GM18505 (cell line): ENCODE data around the gene NGF.

Experiments
- ATAC-seq: cut with Tn5 transposase; IDR thresholded peaks from one replicate; pipeline ENCODE4 v1.9.1; 2021; ENCODE audit not compliant: unreplicated experiment
- POLR2A ChIP-seq: IDR thresholded peaks from 4 replicates; pipeline ENCODE4 v1.6.1; 2011; ENCODE audit warnings: borderline replicate concordance; ENCODE audit not compliant: insufficient read depth, insufficient read length; ENCODE audit errors: extremely low read depth

NGF gene

DNA sequence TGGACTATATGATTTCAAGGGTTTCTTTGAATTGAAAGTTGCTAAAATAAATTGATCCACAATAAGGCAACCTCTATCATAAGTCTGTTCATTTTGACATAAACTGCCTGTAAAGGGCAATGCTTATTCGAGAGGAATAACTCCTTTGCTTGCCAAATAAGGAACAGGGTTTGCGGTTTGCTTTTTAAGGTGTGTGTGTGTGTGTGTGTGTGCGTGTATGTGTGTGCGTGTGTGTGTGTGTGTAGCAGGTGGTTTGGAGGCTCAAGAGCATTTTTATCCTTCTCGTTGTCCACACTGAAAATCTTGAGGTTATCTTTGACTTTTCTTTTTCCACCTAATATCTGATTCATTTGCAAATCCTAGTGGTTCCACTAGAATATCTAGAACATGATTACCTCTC lies 13.1 kb upstream of the NGF start:
- no peak for ATAC-seq
- TF ChIP-seq POLR2A, result no peak

DNA sequence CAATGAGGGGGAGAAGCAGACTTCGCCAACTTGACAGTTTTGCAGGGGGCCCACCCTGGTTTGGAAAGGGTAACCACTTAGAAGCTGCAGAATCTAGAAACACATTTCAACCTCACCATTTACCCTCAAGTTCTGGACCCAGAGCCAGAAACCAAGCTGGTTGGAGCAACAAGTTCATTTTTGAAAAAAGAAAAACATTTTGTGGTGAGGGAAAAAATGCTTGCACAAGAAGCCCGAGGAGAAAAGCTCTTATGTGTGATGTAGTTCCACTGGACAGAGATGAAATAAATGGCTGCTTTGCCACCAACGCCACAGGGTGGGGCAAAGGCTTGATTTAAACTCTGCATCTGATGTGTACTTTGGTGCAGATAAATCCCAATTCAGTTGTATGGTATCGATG lies 10.6 kb upstream of the NGF start:
- ATAC-seq, result no peak
- no peak for TF ChIP-seq POLR2A

DNA sequence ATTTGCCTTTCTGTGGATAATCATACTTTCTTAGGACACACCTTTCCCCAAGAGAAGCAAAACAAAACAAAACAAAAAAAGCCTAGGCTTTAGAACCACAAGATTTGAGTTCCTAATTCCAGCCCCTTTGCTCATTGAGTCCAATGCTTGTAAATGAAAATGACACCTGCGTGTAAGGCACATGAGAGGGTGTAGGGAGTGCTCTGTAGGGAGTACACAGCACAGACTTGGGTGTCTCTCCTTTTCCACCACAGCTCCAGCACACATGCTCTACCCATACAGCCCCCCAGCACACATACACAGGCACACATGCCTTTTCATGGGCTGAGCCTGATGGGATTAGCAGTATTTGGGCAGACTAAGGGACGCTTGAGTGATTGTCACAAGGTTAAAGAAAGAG lies 9.2 kb upstream of the NGF start:
- no peak for TF ChIP-seq POLR2A
- ATAC-seq, result no peak

DNA sequence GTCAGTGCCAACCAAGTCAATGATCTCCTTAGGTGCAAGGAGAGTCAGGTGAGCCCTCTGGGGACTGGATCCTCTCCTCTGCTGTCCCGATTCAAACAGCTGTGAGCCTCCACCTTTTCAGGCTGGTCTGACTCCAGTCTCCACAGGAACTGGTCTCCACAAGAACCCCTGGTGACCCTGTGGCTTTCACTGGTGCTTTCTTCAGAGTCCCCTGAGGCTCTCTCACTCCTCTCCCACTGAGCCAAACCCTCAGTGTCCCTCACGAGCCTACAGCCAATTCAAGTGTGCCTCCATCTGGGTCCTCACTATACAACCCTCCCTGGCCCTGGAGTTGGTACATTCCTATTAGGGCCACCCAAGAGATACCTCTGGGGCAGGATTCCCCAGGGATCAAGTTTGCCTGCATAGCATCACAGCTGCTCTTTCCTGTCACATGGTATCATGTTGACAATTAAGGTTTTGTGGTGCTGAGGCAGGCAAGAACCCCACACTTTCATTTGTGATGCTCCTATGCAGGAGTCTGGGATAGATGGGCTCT lies 5.2 kb upstream of the NGF start:
- no peak for ATAC-seq
- TF ChIP-seq POLR2A, result no peak

DNA sequence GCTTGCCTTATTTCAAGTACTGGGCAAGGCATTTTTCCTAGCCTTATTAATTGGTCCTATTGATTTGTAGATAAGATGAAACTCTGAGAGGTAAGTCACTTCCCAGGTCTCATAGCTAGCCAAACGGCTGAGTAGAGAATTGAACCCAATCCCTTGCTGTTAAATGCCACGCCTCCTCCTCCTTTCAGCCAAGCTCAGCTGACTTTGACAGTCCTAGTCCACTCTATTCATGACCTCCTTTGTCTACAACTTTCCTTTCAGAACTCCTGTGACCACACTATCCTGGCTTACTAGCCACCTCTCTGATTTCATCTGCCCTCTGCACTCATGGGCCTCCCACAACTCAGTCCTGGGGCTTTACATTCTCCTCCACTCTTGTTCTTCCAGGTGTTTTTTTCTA lies 3.9 kb upstream of the NGF start:
- no peak for TF ChIP-seq POLR2A
- ATAC-seq, result no peak

DNA sequence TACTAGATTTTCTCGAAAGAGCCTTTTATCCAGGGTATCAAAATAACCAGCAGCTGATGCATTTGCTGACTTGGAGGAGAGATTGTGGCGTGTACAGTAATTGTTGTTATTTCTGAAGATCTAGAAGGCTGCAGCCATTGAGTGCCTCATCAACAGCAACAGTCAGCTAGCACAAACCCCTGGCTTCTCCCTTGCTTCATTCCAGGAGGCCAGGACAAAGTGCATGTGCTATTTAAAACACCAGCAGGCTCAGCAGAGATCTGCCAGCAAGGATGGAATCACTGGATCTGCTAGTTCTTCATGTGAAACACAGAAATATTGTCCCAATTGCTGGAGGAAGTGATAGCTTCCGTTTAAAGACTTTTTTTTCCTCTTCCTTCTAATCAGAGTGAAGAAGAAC lies 2.8 kb upstream of the NGF start:
- TF ChIP-seq POLR2A, result no peak
- ATAC-seq, result no peak

DNA sequence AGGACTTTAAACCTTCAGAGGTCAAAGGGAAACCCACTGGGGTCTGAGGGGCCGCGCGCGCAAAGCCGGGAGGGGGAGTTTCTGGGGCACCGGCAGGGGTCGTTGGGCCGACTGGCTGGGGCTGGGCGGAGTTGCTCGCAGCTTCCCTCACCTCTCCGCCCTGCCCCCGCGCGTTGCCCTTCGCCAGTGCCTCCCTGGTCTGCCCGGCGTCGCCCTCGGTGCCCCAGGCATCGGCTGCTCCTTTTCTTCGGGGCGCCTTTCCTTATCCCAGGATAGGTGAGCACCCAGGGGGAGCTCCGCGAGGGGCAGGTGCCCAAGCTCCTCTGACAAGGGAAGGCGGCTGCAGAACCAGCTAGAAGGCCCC lies 390 bp upstream of the NGF start:
- ATAC-seq, result no peak
- no peak for TF ChIP-seq POLR2A

DNA sequence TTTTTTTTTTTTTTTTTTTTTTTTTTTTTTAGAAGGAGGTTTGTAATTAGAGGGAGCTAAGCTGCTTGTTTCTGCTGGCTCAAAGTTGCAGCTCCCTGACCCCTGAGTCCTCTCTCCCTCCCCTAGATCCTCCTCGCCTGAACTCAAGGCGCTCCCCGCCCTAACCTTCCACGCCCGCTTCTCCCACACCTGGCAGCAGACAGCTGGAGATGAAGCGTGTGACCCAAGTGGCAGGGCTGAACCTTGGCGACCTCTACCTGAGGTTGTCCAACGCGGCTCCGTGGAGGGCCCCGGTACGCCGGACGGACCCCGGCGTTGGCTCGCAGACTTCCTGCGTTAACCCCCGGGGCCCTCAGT lies 795 bp downstream of the NGF start:
- TF ChIP-seq POLR2A, result no peak
- ATAC-seq, result no peak

DNA sequence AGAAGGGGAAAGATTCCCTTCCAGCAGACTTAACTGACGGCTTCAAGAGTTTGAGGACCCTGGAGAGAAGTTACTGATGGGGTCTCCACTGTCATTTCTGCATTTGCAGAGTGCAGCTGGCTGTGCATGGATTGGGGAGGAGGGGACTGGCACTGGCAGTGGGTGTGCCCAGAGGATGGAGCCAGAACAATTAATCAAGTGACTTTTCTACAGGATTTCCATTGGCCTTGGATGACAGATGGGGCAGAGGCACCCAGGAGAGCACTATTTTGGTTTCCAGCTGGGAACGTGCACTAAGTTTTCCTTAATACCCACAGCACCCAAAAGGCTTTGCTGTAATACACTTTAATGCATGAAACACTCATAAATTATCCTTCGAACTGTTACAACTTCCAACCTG lies 1.3 kb downstream of the NGF start:
- TF ChIP-seq POLR2A, result no peak

DNA sequence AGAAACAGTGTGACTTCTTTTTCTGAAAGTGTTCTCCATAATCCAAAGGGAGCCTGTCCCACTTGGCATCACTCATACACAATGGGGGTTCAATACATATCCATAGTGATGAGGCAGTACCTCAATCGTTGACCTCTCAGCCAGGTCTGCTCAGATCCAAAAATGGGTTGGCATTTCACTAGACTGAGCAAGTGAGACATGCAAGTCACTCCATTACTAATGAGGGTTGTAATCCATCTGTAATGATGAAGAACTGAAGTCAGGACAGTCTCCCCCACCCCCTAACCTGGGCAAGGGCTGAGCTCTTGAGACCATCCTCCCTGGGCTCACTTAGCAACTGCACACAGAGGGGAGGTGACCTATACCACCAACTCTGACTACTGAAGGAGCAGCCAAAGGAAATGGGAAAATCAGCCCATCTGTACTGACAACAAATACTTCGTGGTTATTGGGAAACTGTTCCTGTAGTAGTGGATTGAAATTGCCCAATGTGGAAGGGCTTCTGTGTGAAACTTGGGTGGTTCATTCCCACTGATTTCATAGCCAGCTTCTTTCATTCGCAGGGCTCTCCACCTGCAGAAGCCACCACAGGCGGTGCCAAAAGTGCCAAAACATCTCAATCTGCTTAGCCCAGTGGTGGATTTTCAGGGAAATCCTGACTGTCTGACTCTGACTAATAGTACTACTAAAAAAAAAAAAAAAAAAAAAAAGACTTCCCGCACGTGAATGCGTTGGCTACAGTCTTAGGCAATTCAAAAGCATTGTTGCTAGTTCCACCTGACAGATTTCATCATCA lies 5.0 kb downstream of the NGF start:
- TF ChIP-seq POLR2A, result no peak
- ATAC-seq, result no peak

More for the DNA sequence above, 1.3 kb downstream of the NGF start:
- ATAC-seq, result no peak

DNA sequence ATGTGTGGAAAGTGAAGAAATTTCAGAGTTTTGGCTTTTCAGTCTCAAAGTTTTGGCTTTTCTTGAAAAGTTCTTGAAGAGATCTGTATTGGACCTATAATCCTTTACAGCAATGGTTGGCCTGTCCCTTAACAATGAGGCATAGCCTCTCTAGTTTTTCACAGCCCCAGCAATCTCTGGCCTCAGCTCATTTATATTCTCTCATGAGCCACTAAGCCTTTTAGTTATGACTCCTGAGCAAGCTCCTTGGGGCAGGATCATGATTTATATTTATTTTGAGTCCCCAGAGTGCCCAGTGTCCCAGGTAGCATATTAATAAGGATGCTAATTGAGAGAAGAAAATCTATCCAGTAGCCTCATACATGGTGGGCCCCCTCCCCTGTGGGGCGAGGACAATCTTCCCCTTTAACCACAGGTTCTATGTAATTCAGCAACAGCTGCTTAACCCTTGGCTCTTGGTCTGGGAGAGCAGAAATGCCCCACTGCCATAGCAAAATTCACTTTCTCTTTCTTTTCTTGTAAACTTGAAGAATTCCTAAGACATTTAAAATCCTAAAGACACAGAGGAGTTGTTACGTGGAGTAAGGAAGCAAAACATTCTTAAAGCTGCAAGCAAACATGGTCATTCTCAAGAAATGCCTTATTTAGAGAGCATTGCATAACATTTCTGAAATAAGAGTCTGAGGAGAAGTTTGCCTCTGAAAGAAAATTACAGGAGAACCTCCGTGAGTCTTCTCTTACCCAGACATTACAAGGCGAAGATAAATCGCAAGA lies 6.3 kb downstream of the NGF start:
- no peak for ATAC-seq
- TF ChIP-seq POLR2A, result no peak

DNA sequence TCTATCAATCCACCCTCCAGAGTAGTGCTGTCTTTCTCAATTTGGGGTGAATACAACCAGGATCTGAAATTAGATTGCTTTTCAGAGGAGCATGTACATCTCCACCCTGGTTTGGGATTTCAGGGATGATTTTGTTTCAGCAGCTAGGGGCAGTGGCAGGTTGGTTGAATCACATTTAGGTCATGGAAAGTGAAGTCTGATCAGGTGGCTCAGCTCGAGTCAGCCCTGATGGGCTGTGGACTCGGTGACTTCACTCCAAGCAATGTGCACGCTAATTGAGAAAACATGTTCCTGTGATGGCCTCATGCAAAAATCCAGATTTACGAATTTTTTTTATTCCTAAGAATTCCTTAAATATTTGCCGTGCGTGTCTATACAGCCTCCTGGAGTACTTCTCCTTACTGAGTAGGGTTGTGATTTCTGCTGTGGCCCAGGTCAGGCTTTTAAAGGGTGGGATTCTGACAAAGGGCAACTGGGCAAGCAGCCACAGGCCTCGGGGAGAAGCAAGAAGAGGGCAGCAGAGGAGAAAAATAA lies 7.5 kb downstream of the NGF start:
- no peak for ATAC-seq
- no peak for TF ChIP-seq POLR2A

DNA sequence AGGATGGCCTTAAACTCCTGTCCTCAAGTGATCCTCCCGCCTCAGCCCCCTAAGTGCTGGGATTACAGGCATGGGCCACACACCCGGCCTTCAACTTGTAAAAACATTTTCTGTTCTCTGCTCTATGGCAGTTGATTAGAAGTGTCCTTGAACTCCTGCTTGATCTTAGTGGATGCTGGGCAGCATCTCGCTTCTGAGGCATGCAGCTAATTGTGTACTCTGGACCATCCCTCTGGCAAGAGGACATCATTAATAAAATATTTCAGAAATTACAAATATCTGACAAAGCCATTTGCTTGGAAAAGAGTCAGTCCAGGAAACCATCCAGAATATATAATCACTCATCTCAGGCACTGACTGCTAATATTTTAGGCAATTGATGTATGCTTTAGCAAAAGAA lies 8.1 kb downstream of the NGF start:
- no peak for TF ChIP-seq POLR2A
- no peak for ATAC-seq

DNA sequence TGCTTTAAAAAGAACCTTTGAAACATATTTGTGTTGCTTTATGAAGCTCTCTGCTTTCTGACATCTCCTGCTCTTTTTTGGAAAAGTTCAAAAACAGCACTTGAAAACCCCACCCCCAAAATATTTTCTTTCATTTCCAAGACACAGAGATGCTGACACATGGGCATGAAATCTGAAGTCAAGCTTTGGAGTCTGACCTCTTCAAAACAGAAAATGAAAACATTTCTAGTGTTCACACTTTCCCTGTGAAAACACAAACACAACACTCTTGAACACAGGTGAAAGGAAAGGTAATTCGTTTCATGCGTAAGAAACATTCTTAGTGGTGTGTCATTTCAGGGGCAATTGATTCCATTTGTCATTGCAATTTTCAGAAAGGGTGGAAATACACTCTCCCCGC lies 10.8 kb downstream of the NGF start:
- no peak for TF ChIP-seq POLR2A
- no peak for ATAC-seq
